Measurements from ENCODE around the gene SSTR1. TPM values are rescaled to one million over a fixed set of nuclear protein-coding genes. Genes with fewer than 3 reads are reported as not detected.
A peak's percentile ranks its signal among the peaks of the same experiment; 100 is the strongest.

The SSTR1 gene
- total RNA-seq, 4 donors from 2014 or later = 0.16 to 0.83 (median 0.33) TPM; not detected in 1

- in situ Hi-C loops (cut with MboI; ENCODE audit: low sequenced_read_pairs in 4 of 4) (no loop called here), intact Hi-C loops (cut with DNase I; ENCODE audit: low total_unique reads) (no loop called here)
- Histone ChIP-seq H3K9me3 (no peaks in the 10 kb centered on the region), H3K36me3 (no peaks in the 10 kb centered on the region), H3K4me1 (no peaks in the 10 kb centered on the region), H3K27me3 (no peaks in the 10 kb centered on the region), H3K4me3 (no peak overlapping the region), H3K27ac (no peak overlapping the region)
- DNase-seq = no peak
- ATAC-seq = no peak
- TF ChIP-seq CTCF (IDR thresholded peaks at IDR 0.05 in 4 of 5, conservative IDR thresholded peaks at IDR 0.05 in 1 of 5) = no peak
- no peak for TF ChIP-seq POLR2A (IDR thresholded peaks at IDR 0.05)
Observed at GRCh38 chr14:38243696-38244240, 36.1 kb downstream of the SSTR1 start.

GRCh38 chr14:38248321-38249028 is 40.8 kb downstream of the SSTR1 start:
- Histone ChIP-seq H3K27me3 (no peaks in the 10 kb centered on the region), H3K4me3 (peak overlapping the region in 1 of 4 donors; percentile 60), H3K36me3 (no peaks in the 10 kb centered on the region), H3K4me1 (no peaks in the 10 kb centered on the region), H3K27ac (peak overlapping the region in 2 of 4 donors; percentile 75 to 83), H3K9me3 (no peaks in the 10 kb centered on the region)
- intact Hi-C loops (cut with DNase I; ENCODE audit: low total_unique reads) = no loop called here
- TF ChIP-seq POLR2A (IDR thresholded peaks at IDR 0.05) (no peak), CTCF (IDR thresholded peaks at IDR 0.05 in 4 of 5, conservative IDR thresholded peaks at IDR 0.05 in 1 of 5) (peak in 1 of 5 experiments; percentile 0)
- in situ Hi-C loops (cut with MboI; ENCODE audit: low sequenced_read_pairs in 4 of 4) = no loop called here
- no peak for DNase-seq
- ATAC-seq = no peak

- DNase-seq (no peak), ATAC-seq (no peak)
- no peaks in the 10 kb centered on the region for H3K36me3 ChIP-seq
- H3K27ac ChIP-seq = peak overlapping the region; percentile 75 to 83 (median 81)
- no peaks in the 10 kb centered on the region for H3K4me1 ChIP-seq
- intact Hi-C loops (cut with DNase I; ENCODE audit: low total_unique reads) (no loop called here), in situ Hi-C loops (cut with MboI; ENCODE audit: low sequenced_read_pairs in 4 of 4) (no loop called here)
- peak overlapping the region; percentile 1 to 60 (median 20) for H3K4me3 ChIP-seq
- peaks cover 0 to 2% (median 0%) of the 10 kb centered on the region in 3 donors for H3K27me3 ChIP-seq
- no peaks in the 10 kb centered on the region for H3K9me3 ChIP-seq
- TF ChIP-seq POLR2A (IDR thresholded peaks at IDR 0.05) (no peak), CTCF (IDR thresholded peaks at IDR 0.05 in 4 of 5, conservative IDR thresholded peaks at IDR 0.05 in 1 of 5) (no peak)
Observed at GRCh38 chr14:38250331-38250730, 42.6 kb downstream of the SSTR1 start.

- no peak for TF ChIP-seq POLR2A (IDR thresholded peaks at IDR 0.05)
- no peak for TF ChIP-seq CTCF (IDR thresholded peaks at IDR 0.05 in 4 of 5, conservative IDR thresholded peaks at IDR 0.05 in 1 of 5)
- no peaks in the 10 kb centered on the region for H3K4me1 ChIP-seq
- ATAC-seq = no peak
- intact Hi-C loops (cut with DNase I; ENCODE audit: low total_unique reads) (no loop called here), in situ Hi-C loops (cut with MboI; ENCODE audit: low sequenced_read_pairs in 4 of 4) (no loop called here)
- DNase-seq = no peak
- no peaks in the 10 kb centered on the region for H3K36me3 ChIP-seq
- peak overlapping the region; percentile 57 to 62 (median 59) for H3K4me3 ChIP-seq
- peak overlapping the region; percentile 75 to 83 (median 81) for H3K27ac ChIP-seq
- H3K9me3 ChIP-seq = no peaks in the 10 kb centered on the region
- H3K27me3 ChIP-seq = peaks cover 0 to 9% (median 0%) of the 10 kb centered on the region in 3 donors
Observed at GRCh38 chr14:38252066-38252710, 44.5 kb downstream of the SSTR1 start.

Measured in gastrocnemius medialis (tissue), 4 donors.